ENCODE measurements around the gene PDIK1L. TPM values are rescaled to one million over a fixed set of nuclear protein-coding genes. Genes with fewer than 3 reads are reported as not detected.
A peak's percentile ranks its signal among the peaks of the same experiment; 100 is the strongest.

Gene PDIK1L
- total and polyA plus RNA-seq, 2 donors (not counting 3 experiments of a cell fraction or from before 2014, with no cell fraction given) = 1.6 to 5.6 TPM

DNA sequence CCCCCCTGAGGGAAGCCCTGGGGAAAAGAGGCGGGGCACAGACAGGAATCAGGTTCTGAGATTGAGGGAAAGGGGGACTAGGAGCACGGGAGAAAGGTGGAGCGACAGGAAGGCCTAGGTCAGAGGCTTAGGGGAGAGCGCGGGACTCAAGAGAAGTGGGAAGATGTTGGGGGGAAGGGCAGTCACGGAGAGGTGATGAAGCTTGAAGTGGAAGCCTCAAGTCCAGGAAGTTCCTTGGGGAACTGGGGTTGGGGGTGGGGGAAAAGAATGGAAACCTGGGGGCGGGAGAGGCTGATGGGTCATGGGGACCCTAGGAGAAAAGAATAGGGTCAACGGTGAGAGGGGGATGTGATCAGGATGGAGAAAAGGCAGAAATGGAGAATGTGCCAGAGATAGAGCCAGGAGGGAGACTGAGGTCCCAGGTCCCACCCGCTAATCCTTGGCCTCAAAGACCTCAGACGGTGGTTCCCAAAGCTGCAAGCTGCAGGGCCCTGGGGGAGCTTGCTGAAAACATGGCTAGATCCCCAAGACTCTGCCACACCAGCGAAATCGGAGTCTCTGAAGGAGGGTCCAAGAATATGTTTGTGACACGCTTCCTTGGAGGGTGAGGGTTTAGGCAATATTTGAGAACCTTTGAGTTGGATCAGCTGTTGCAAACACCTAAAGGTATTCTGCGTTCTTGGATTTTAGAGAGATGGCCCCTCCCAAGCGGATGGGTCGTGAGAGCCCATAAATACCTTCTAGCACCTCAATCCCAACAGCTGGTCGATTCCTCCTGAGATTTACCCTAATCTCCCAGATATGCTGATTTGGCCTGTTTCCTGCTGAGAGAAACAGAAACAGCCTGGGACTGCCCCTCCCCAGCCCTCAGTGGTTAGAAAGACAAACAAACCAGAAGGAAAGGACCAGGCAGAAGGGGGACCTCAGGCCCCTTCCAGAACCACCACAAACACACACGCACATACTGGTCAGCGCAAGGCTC, 53.5 kb downstream of the PDIK1L start:
- no peak overlapping the region for H3K27ac ChIP-seq (ENCODE audit: insufficient read depth, low read depth, low read length)
- no peaks in the 10 kb centered on the region for H3K9me3 ChIP-seq (replicated peaks; ENCODE audit: control insufficient read depth, insufficient read depth, low read length)
- FAIRE-seq = no peak
- no peaks in the 10 kb centered on the region for H4K20me1 ChIP-seq (replicated peaks; ENCODE audit: control insufficient read depth, extremely low read depth, insufficient read depth, low read length)
- peaks cover 13% of the 10 kb centered on the region for H3K4me1 ChIP-seq (ENCODE audit: control insufficient read depth, extremely low read depth, insufficient read depth, low read length)
- no peak overlapping the region for H3K9ac ChIP-seq (replicated peaks; ENCODE audit: extremely low read depth, insufficient read depth, low read length)
- no peaks in the 10 kb centered on the region for H3K27me3 ChIP-seq (ENCODE audit: control insufficient read depth in 2 of 2, insufficient read depth in 2 of 2, low read length in 2 of 2)
- intact Hi-C loops (cut with micrococcal nuclease) (loop anchor here (1.0 kb wide), 2 partner anchors 60 to 129 kb away; no protein-coding TSS in a partner anchor), dilution Hi-C loops (cut with MboI; ENCODE audit: extremely low pct_ligation_motif_present, low sequenced_read_pairs) (no loop called here)
- DNase-seq (ENCODE audit: low read depth, low spot score) = no peak
- H3K9me1 ChIP-seq (replicated peaks; ENCODE audit: control insufficient read depth, extremely low read depth, insufficient read depth, low read length) = no peaks in the 10 kb centered on the region
- TF ChIP-seq, protein P1, sequence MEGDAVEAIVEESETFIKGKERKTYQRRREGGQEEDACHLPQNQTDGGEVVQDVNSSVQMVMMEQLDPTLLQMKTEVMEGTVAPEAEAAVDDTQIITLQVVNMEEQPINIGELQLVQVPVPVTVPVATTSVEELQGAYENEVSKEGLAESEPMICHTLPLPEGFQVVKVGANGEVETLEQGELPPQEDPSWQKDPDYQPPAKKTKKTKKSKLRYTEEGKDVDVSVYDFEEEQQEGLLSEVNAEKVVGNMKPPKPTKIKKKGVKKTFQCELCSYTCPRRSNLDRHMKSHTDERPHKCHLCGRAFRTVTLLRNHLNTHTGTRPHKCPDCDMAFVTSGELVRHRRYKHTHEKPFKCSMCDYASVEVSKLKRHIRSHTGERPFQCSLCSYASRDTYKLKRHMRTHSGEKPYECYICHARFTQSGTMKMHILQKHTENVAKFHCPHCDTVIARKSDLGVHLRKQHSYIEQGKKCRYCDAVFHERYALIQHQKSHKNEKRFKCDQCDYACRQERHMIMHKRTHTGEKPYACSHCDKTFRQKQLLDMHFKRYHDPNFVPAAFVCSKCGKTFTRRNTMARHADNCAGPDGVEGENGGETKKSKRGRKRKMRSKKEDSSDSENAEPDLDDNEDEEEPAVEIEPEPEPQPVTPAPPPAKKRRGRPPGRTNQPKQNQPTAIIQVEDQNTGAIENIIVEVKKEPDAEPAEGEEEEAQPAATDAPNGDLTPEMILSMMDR (IDR thresholded peaks at IDR 0.05; ENCODE audit: extremely low read depth in 1 of 2, insufficient read depth in 1 of 2, low read depth in 1 of 2, low read length in 2 of 2) = no peak
- TF ChIP-seq JUN (IDR thresholded peaks at IDR 0.05; ENCODE audit: borderline replicate concordance, insufficient read depth, insufficient read length, low read depth) = no peak
- no peak for TF ChIP-seq EZH2 (IDR thresholded peaks at IDR 0.05; ENCODE audit: borderline replicate concordance, low read depth, low read length, severe bottlenecking)
- TF ChIP-seq FOS (IDR thresholded peaks at IDR 0.05; ENCODE audit: borderline replicate concordance, insufficient read depth, low read length) = no peak
- no peak for TF ChIP-seq MYC (IDR thresholded peaks at IDR 0.05; ENCODE audit: low read depth, low read length)
- TF ChIP-seq POLR2AphosphoS5 (IDR thresholded peaks at IDR 0.05; ENCODE audit: insufficient read depth, low read depth, low read length) = no peak
- TF ChIP-seq POLR2A (IDR thresholded peaks at IDR 0.05; ENCODE audit: low read depth, low read length) = no peak
- no peak for TF ChIP-seq MAX (IDR thresholded peaks at IDR 0.05; ENCODE audit: insufficient read depth, insufficient read length)
- no peak for TF ChIP-seq GATA2 (IDR thresholded peaks at IDR 0.05; ENCODE audit: insufficient read depth, insufficient read length, low read depth, low read length)
- ChIA-PET POLR2A (no interaction called here), CTCF (interaction anchor here (0.8 to 2.1 kb wide), 7 partner anchors 8 to 157 kb away, joined by 3 to 7 read pairs (median 4); partner anchors contain the start of gene CEP85)
- no peaks in the 10 kb centered on the region for H3K79me2 ChIP-seq (ENCODE audit: control insufficient read depth, insufficient read depth, low read length)
- H3K4me2 ChIP-seq (ENCODE audit: insufficient read depth, low read length) = no peak overlapping the region
- peaks cover 0 to 4% of the 10 kb centered on the region in 2 experiments for H3K36me3 ChIP-seq (ENCODE audit: control insufficient read depth in 2 of 2, extremely low read depth in 1 of 2, insufficient read depth in 2 of 2, low read length in 2 of 2)
- H2AFZ ChIP-seq (ENCODE audit: low read depth, low read length) = peak overlapping the region; percentile 77
- BruUV-seq (replicated peaks) = no TSS peak
- no peak overlapping the region for H3K4me3 ChIP-seq (replicated peaks in 1 of 3; ENCODE audit: insufficient read depth in 1 of 3, low read depth in 1 of 3, low read length in 3 of 3)
